Glutamatergic neuron (in vitro differentiated cells): ENCODE results near the gene ADISSP. TPM values are rescaled to one million over a fixed set of nuclear protein-coding genes. Genes with fewer than 3 reads are reported as not detected.

Experiments used
- DNase-seq: peaks from one replicate; pipeline ENCODE4 v3.0.0; 2022
- H3K27ac Mint-ChIP-seq: one replicate; pipeline ENCODE4 v1.8.0; 2020; ENCODE audit warnings: mild to moderate bottlenecking, mixed read lengths, inconsistent platforms; ENCODE audit not compliant: unreplicated experiment
- H3K27me3 Mint-ChIP-seq: one replicate; pipeline ENCODE4 v1.8.0; 2020; ENCODE audit warnings: mild to moderate bottlenecking, moderate library complexity, mixed read lengths, inconsistent platforms; ENCODE audit not compliant: unreplicated experiment
- H3K36me3 Mint-ChIP-seq: one replicate; pipeline ENCODE4 v1.8.0; 2020; ENCODE audit warnings: mild to moderate bottlenecking, mixed read lengths, inconsistent platforms; ENCODE audit not compliant: unreplicated experiment
- H3K4me1 Mint-ChIP-seq: one replicate; pipeline ENCODE4 v1.8.0; 2020; ENCODE audit warnings: mild to moderate bottlenecking, low read depth, mixed read lengths, inconsistent platforms; ENCODE audit not compliant: unreplicated experiment
- H3K4me3 Mint-ChIP-seq: one replicate; pipeline ENCODE4 v1.8.0; 2020; ENCODE audit warnings: mild to moderate bottlenecking, mixed read lengths, inconsistent platforms; ENCODE audit not compliant: unreplicated experiment
- H3K9me3 Mint-ChIP-seq: one replicate; pipeline ENCODE4 v1.8.0; 2020; ENCODE audit warnings: mild to moderate bottlenecking, moderate library complexity, mixed read lengths, inconsistent platforms; ENCODE audit not compliant: unreplicated experiment
- CTCF ChIP-seq: fragments of 200-600 bp; sonication (generic); IDR thresholded peaks from one replicate; pipeline ENCODE4 v1.5.0; 2021; ENCODE audit not compliant: partially characterized antibody, unreplicated experiment
- total RNA-seq: library from RNA; stranded (reverse); fragmentation: NEBNext Ultra II Directional; extraction: Animal tissue kit (Norgen Biotek cat#: 25700); gene quantifications from one replicate; pipeline ENCODE4 v1.2.1, GENCODE V29; 2021; ENCODE audit not compliant: unreplicated experiment

ADISSP gene
- total RNA-seq, 1 donor from 2014 or later, result 54.6 TPM

- Mint-ChIP-seq H3K36me3 (peaks cover 7% of the 10 kb centered on the region), H3K27me3 (peaks cover 14% of the 10 kb centered on the region), H3K4me3 (peak overlapping the region; percentile 86), H3K9me3 (peaks cover 12% of the 10 kb centered on the region), H3K27ac (no peak overlapping the region), H3K4me1 (peaks cover 34% of the 10 kb centered on the region)
- no peak for DNase-seq
- no peak for TF ChIP-seq CTCF
These were observed 30.8 kb upstream of the ADISSP start for GRCh38 chr20:3798373-3798768.

GRCh38 chr20:3797592-3798372, 30.2 kb upstream of the ADISSP start:
- H3K36me3 Mint-ChIP-seq, result peaks cover 5% of the 10 kb centered on the region

DNA sequence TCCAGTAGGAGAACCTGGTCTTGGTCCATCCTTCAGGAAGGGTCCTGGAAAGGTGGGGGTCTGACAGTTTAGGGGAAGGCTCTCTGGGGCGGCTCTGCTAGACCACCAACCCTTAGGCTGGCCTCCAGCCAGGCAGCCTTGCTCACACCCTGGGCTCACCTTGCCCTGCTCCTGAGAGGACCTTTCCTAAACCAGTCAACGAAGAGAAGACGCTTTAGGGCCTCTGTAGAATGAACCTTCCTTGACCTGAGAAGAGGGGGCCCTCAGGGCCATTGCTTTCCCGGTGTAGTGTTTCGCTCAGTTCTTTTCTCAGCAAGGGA, 29.6 kb upstream of the ADISSP start:
- TF ChIP-seq CTCF, result no peak
- peak overlapping the region; percentile 68 for H3K27ac Mint-ChIP-seq
- peaks cover 23% of the 10 kb centered on the region for H3K4me1 Mint-ChIP-seq
- peak overlapping the region; percentile 86 for H3K4me3 Mint-ChIP-seq
- DNase-seq, result no peak
- H3K36me3 Mint-ChIP-seq, result no peaks in the 10 kb centered on the region
- H3K27me3 Mint-ChIP-seq, result peaks cover 10% of the 10 kb centered on the region
- H3K9me3 Mint-ChIP-seq, result peaks cover 4% of the 10 kb centered on the region

More at GRCh38 chr20:3797592-3798372, 30.2 kb upstream of the ADISSP start:
- Mint-ChIP-seq H3K27me3 (peaks cover 13% of the 10 kb centered on the region), H3K9me3 (peaks cover 7% of the 10 kb centered on the region), H3K27ac (peak overlapping the region; percentile 23), H3K4me3 (peak overlapping the region; percentile 86), H3K4me1 (peaks cover 28% of the 10 kb centered on the region)
- no peak for TF ChIP-seq CTCF
- DNase-seq, result no peak

DNA sequence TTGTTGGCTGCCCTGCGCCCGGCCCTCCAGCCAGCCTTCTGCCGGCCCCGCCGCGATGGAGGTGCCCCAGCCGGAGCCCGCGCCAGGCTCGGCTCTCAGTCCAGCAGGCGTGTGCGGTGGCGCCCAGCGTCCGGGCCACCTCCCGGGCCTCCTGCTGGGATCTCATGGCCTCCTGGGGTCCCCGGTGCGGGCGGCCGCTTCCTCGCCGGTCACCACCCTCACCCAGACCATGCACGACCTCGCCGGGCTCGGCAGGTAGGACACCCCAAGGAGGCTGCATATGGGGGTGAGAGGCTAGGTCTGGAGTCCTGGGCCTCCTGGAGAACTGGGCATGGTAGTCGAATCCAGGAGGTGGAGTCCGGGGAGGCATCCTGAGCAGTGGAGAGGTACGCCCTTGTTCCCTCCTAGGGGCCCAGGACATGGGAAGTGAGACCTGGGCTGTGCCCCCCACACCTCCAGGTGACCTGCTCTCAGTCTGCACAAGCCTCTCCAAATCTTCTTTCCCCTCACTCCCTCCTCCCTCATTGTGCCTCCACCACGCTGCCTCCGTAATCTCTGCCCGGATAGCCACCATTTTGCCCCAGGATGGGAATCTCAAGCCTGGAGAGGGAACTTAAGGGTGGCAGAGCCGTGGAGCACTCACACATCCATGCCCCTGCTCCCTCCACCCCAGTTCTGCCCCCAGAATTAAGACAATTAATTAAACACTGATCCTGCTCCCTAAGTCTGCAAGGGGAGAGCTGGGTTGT, 29.1 kb upstream of the ADISSP start:
- no peak for DNase-seq
- peaks cover 4% of the 10 kb centered on the region for H3K9me3 Mint-ChIP-seq
- peak overlapping the region; percentile 68 for H3K27ac Mint-ChIP-seq
- peaks cover 23% of the 10 kb centered on the region for H3K4me1 Mint-ChIP-seq
- TF ChIP-seq CTCF, result no peak
- H3K27me3 Mint-ChIP-seq, result peaks cover 10% of the 10 kb centered on the region
- H3K4me3 Mint-ChIP-seq, result peak overlapping the region; percentile 86
- H3K36me3 Mint-ChIP-seq, result no peaks in the 10 kb centered on the region
